Osteocyte (in vitro differentiated cells): ENCODE results near the gene NFRKB. TPM values are rescaled to one million over a fixed set of nuclear protein-coding genes. Genes with fewer than 3 reads are reported as not detected.
"Not testable (repeated sequence)": the region's sequence is repeated elsewhere in the genome, so short reads cannot be mapped to it uniquely, and the experiment has no call there.

Source experiments
- DNase-seq: peaks from one replicate; pipeline ENCODE4 v3.0.0; 2021; ENCODE audit warnings: mixed read lengths; ENCODE audit not compliant: unreplicated experiment; ENCODE audit errors: extremely low spot score
- H3K27ac Mint-ChIP-seq: one replicate; pipeline ENCODE4 v1.8.0; 2021; ENCODE audit warnings: mild to moderate bottlenecking, mixed read lengths; ENCODE audit not compliant: unreplicated experiment
- H3K27me3 Mint-ChIP-seq: one replicate; pipeline ENCODE4 v1.8.0; 2021; ENCODE audit warnings: mixed read lengths; ENCODE audit not compliant: unreplicated experiment
- H3K36me3 Mint-ChIP-seq: one replicate; pipeline ENCODE4 v1.8.0; 2021; ENCODE audit warnings: mixed read lengths; ENCODE audit not compliant: unreplicated experiment
- H3K4me1 Mint-ChIP-seq: one replicate; pipeline ENCODE4 v1.8.0; 2021; ENCODE audit warnings: mixed read lengths; ENCODE audit not compliant: unreplicated experiment
- H3K4me3 Mint-ChIP-seq: one replicate; pipeline ENCODE4 v1.8.0; 2021; ENCODE audit warnings: mild to moderate bottlenecking, moderate library complexity, mixed read lengths; ENCODE audit not compliant: unreplicated experiment
- H3K9me3 Mint-ChIP-seq: one replicate; pipeline ENCODE4 v1.8.0; 2021; ENCODE audit warnings: mixed read lengths; ENCODE audit not compliant: unreplicated experiment
- total RNA-seq: library from RNA; stranded (reverse); gene quantifications from 2 replicates; pipeline ENCODE4 v1.2.1, GENCODE V29; 2021
- TF ChIP-seq, protein P1 (sequence below): fragments of 200-600 bp; sonication (generic); IDR thresholded peaks from 2 replicates; pipeline ENCODE4 v1.5.0; 2021; ENCODE audit warnings: antibody characterized with exemption, mild to moderate bottlenecking, moderate library complexity

NFRKB gene
- total RNA-seq, 1 donor from 2014 or later: 28.2 TPM

DNA sequence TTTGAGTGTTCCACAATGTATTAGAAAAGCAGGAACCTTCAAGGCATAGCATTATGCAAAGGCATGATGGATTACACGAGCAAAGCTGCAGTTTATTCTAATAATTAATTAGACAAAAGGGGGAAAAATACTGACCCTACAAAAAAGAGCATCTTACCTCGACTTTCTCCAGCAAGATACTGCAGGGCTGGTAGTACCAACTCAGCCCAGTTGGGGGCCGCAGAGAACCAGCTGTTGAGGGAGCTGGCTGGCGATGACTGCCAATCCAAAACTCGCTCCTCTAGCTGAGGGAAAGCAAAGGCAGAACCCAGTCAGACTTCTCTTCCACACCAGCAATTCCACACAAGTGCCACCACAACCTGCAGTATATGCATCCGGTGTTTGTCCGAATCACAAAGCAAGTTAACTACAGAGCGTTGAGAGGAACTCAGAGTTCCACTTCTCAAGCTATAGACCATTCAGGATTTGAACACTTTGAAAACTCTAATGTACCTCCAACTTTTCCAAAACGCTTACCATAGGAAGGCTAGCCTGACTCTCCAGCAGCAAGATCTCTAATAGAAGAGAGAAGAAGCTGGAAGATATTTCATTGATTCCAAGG lies 13.7 kb downstream of the NFRKB start:
- H3K9me3 Mint-ChIP-seq: no peaks in the 10 kb centered on the region
- no peak overlapping the region for H3K27ac Mint-ChIP-seq
- H3K4me1 Mint-ChIP-seq: no peaks in the 10 kb centered on the region
- H3K36me3 Mint-ChIP-seq: peaks cover 74% of the 10 kb centered on the region
- TF ChIP-seq, protein P1, sequence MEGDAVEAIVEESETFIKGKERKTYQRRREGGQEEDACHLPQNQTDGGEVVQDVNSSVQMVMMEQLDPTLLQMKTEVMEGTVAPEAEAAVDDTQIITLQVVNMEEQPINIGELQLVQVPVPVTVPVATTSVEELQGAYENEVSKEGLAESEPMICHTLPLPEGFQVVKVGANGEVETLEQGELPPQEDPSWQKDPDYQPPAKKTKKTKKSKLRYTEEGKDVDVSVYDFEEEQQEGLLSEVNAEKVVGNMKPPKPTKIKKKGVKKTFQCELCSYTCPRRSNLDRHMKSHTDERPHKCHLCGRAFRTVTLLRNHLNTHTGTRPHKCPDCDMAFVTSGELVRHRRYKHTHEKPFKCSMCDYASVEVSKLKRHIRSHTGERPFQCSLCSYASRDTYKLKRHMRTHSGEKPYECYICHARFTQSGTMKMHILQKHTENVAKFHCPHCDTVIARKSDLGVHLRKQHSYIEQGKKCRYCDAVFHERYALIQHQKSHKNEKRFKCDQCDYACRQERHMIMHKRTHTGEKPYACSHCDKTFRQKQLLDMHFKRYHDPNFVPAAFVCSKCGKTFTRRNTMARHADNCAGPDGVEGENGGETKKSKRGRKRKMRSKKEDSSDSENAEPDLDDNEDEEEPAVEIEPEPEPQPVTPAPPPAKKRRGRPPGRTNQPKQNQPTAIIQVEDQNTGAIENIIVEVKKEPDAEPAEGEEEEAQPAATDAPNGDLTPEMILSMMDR: peak; percentile 61
- H3K27me3 Mint-ChIP-seq: no peaks in the 10 kb centered on the region
- no peak for DNase-seq
- H3K4me3 Mint-ChIP-seq: no peak overlapping the region

DNA sequence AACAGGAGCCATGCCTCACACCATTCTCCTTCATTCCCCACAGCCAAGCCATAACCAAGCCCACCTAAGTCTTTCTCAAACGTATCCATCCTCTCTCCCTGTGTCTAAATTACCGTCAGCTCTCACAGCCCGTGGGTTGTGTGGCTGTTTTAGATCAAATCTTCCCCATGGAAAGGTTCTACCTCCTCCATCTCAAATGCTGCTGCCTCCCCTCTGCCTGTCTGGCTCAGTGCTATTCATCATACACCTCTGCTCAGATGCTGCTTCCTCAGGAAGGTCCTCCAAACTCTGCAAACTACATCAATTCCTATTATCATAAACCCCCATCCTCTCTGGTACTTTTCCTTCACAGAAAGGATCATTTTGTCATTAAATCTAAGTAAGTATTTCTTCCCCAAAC lies 15.1 kb downstream of the NFRKB start:
- H3K27me3 Mint-ChIP-seq: no peaks in the 10 kb centered on the region
- peaks cover 68% of the 10 kb centered on the region for H3K36me3 Mint-ChIP-seq
- H3K4me3 Mint-ChIP-seq: no peak overlapping the region
- no peak overlapping the region for H3K27ac Mint-ChIP-seq
- TF ChIP-seq, protein P1: no peak
- H3K4me1 Mint-ChIP-seq: no peaks in the 10 kb centered on the region
- DNase-seq: no peak
- H3K9me3 Mint-ChIP-seq: no peaks in the 10 kb centered on the region

DNA sequence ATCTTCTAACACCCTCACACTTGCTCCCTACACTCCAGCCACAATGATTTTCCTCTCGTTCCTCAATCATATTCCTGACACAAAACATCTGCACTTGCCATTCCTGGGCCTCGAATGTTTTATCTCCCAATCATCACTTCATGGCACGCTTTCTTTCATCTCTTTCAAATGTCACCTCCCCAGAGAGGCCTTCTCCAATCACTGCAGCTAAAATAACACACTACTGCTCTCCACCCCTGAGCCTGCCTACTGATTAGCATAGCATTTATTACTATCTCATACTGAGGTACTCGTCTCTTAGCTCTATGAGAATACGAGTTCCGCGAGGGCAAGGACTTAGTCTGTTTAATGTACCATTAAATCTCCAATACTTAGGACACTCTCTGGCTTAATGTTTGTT lies 23.5 kb downstream of the NFRKB start:
- Mint-ChIP-seq H3K27me3 (no peaks in the 10 kb centered on the region), H3K36me3 (peaks cover 58% of the 10 kb centered on the region)

DNA sequence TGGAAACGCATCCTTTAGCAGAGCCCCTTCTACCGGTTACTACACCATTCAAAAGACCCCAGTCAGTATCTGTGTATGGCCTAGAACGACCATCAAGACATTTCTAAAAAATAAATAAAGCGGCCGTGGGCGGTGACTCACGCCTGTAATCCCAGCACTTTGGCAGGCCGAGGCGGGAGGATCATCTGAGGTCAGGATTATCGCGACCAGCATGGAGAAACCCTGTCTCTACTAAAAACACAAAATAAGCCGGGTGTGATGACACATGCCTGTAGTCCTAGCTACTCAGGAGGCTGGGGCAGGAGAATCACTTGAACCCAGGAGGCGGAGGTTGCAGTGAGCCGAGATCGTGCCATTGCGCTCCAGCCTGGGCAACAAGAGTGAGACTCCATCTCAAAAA lies 26.8 kb downstream of the NFRKB start:
- not testable (repeated sequence) for H3K27me3 Mint-ChIP-seq

More for the DNA sequence above, 23.5 kb downstream of the NFRKB start:
- no peak for DNase-seq
- Mint-ChIP-seq H3K4me3 (no peak overlapping the region), H3K27ac (no peak overlapping the region), H3K4me1 (no peaks in the 10 kb centered on the region), H3K9me3 (no peaks in the 10 kb centered on the region)
- TF ChIP-seq, protein P1: no peak

DNA sequence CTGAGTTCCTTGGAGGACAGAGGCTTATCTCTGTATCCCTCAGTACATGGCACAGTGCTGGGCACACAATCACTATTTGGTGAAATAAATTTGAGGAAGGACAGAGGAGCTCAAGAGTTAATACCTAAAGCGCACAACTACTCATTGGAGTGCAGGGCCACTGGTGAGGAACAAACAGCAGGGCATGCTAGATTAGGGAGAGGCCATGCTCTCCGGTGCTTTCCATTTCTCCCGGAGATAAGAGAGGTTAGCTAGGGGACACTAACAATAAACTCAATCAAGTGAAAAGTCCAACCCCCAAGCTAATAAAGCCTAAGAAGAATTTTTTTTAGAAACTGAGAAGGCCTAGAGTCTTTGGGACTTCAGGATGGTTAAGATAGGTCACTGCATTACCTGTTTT lies 29.1 kb downstream of the NFRKB start:
- H3K4me3 Mint-ChIP-seq: no peak overlapping the region
- no peak overlapping the region for H3K27ac Mint-ChIP-seq
- H3K4me1 Mint-ChIP-seq: peaks cover 13% of the 10 kb centered on the region
- no peak for DNase-seq
- no peaks in the 10 kb centered on the region for H3K27me3 Mint-ChIP-seq
- H3K36me3 Mint-ChIP-seq: peaks cover 62% of the 10 kb centered on the region
- TF ChIP-seq, protein P1: no peak
- H3K9me3 Mint-ChIP-seq: no peaks in the 10 kb centered on the region

More for the DNA sequence above, 26.8 kb downstream of the NFRKB start:
- not testable (repeated sequence) for H3K4me3 Mint-ChIP-seq, H3K27ac Mint-ChIP-seq, DNase-seq, H3K9me3 Mint-ChIP-seq, H3K4me1 Mint-ChIP-seq
- peaks cover 68% of the 10 kb centered on the region for H3K36me3 Mint-ChIP-seq
